ENCODE measurements around the gene PLXNB2. TPM values are rescaled to one million over a fixed set of nuclear protein-coding genes. Genes with fewer than 3 reads are reported as not detected.
"Not testable (repeated sequence)": the region's sequence is repeated elsewhere in the genome, so short reads cannot be mapped to it uniquely, and the experiment has no call there.

Gene PLXNB2
- total RNA-seq, 2 experiments from 2014 or later, result 5.5 to 6.3 TPM

GRCh38 chr22:50339945-50340879 lies 32.8 kb upstream of the PLXNB2 start:
- H3K4me3 Mint-ChIP-seq, result no peak overlapping the region
- ATAC-seq, result no peak

GRCh38 chr22:50338860-50339462 lies 31.5 kb upstream of the PLXNB2 start:
- no peaks in the 10 kb centered on the region for H3K36me3 Mint-ChIP-seq (ENCODE audit: low read depth)
- no peaks in the 10 kb centered on the region for H3K27me3 Mint-ChIP-seq
- CTCF ChIA-PET, result no interaction called here

More at GRCh38 chr22:50339945-50340879, 32.8 kb upstream of the PLXNB2 start:
- ChIA-PET POLR2A (no interaction called here), CTCF (interaction anchor here (1.1 to 2.7 kb wide), 5 partner anchors 13 to 97 kb away, joined by 3 to 31 read pairs (median 11); partner anchors contain the start of genes DENND6B and HDAC10)
- Mint-ChIP-seq H3K9me3 (ENCODE audit: low read depth) (no peaks in the 10 kb centered on the region), H3K4me1 (peaks cover 7% of the 10 kb centered on the region), H3K36me3 (ENCODE audit: low read depth) (no peaks in the 10 kb centered on the region), H3K27me3 (no peaks in the 10 kb centered on the region), H3K27ac (no peak overlapping the region)
- intact Hi-C loops (cut with DNase I, micrococcal nuclease), result loop anchor here (5.0 kb wide), 4 partner anchors 187 to 378 kb away; partner anchors contain the start of genes PIM3 (in 1 of the 2) and SCO2 (in 1 of the 2)
- DNase-seq, result peak; percentile 36

GRCh38 chr22:50338042-50338573 lies 30.7 kb upstream of the PLXNB2 start:
- intact Hi-C loops (cut with DNase I, micrococcal nuclease), result no loop called here
- H3K9me3 Mint-ChIP-seq (ENCODE audit: low read depth), result no peaks in the 10 kb centered on the region
- no peaks in the 10 kb centered on the region for H3K36me3 Mint-ChIP-seq (ENCODE audit: low read depth)
- peaks cover 7% of the 10 kb centered on the region for H3K4me1 Mint-ChIP-seq
- CTCF ChIA-PET, result no interaction called here
- POLR2A ChIA-PET, result no interaction called here
- H3K27me3 Mint-ChIP-seq, result no peaks in the 10 kb centered on the region
- no peak for ATAC-seq
- H3K27ac Mint-ChIP-seq, result no peak overlapping the region
- no peak for DNase-seq
- no peak overlapping the region for H3K4me3 Mint-ChIP-seq

More at GRCh38 chr22:50338860-50339462, 31.5 kb upstream of the PLXNB2 start:
- Mint-ChIP-seq H3K27ac (no peak overlapping the region), H3K4me3 (no peak overlapping the region), H3K9me3 (ENCODE audit: low read depth) (no peaks in the 10 kb centered on the region), H3K4me1 (peaks cover 7% of the 10 kb centered on the region)
- DNase-seq, result no peak
- intact Hi-C loops (cut with DNase I, micrococcal nuclease), result no loop called here
- POLR2A ChIA-PET, result no interaction called here
- ATAC-seq, result no peak

GRCh38 chr22:50337262-50338041 lies 30.0 kb upstream of the PLXNB2 start:
- H3K4me3 Mint-ChIP-seq, result no peak overlapping the region
- H3K4me1 Mint-ChIP-seq, result peaks cover 6% of the 10 kb centered on the region
- intact Hi-C loops (cut with DNase I, micrococcal nuclease), result no loop called here
- H3K27me3 Mint-ChIP-seq, result no peaks in the 10 kb centered on the region
- ATAC-seq, result no peak
- ChIA-PET POLR2A (no interaction called here), CTCF (no interaction called here)
- H3K9me3 Mint-ChIP-seq (ENCODE audit: low read depth), result no peaks in the 10 kb centered on the region
- H3K36me3 Mint-ChIP-seq (ENCODE audit: low read depth), result no peaks in the 10 kb centered on the region
- DNase-seq, result no peak
- no peak overlapping the region for H3K27ac Mint-ChIP-seq

- ChIA-PET POLR2A (interaction anchor here (0.7 kb wide), 1 partner anchor 8 kb away, joined by 3 read pairs; no protein-coding TSS in a partner anchor), CTCF (interaction anchor here (0.6 to 1.4 kb wide), 4 partner anchors 9 to 229 kb away, joined by 3 to 5 read pairs (median 3); no protein-coding TSS in a partner anchor)
- H3K27me3 Mint-ChIP-seq; H3K4me3 Mint-ChIP-seq; ATAC-seq; H3K9me3 Mint-ChIP-seq (ENCODE audit: low read depth); H3K36me3 Mint-ChIP-seq (ENCODE audit: low read depth); H3K27ac Mint-ChIP-seq; DNase-seq; intact Hi-C loops (cut with DNase I, micrococcal nuclease); H3K4me1 Mint-ChIP-seq: not testable (repeated sequence)
These were observed 27.0 kb upstream of the PLXNB2 start for GRCh38 chr22:50334433-50334832.

- ATAC-seq (peak; percentile 4), DNase-seq (no peak)
- ChIA-PET POLR2A (interaction anchor here (0.6 kb wide), 1 partner anchor 27 kb away, joined by 6 read pairs; no protein-coding TSS in a partner anchor), CTCF (interaction anchor here (0.8 to 5.6 kb wide), 3 partner anchors 12 to 87 kb away, joined by 3 to 31 read pairs (median 13); no protein-coding TSS in a partner anchor)
- H3K4me1 Mint-ChIP-seq, result peaks cover 14% of the 10 kb centered on the region
- no peaks in the 10 kb centered on the region for H3K36me3 Mint-ChIP-seq (ENCODE audit: low read depth)
- H3K27me3 Mint-ChIP-seq, result peaks cover 7% of the 10 kb centered on the region
- H3K4me3 Mint-ChIP-seq, result no peak overlapping the region
- intact Hi-C loops (cut with DNase I, micrococcal nuclease), result loop anchor here in 1 of 2 experiments (5.0 kb wide), 2 partner anchors 52 to 87 kb away; no protein-coding TSS in a partner anchor
- no peak overlapping the region for H3K27ac Mint-ChIP-seq
- no peaks in the 10 kb centered on the region for H3K9me3 Mint-ChIP-seq (ENCODE audit: low read depth)
These were observed 21.8 kb upstream of the PLXNB2 start for GRCh38 chr22:50329236-50329635.

GRCh38 chr22:50327711-50328019 lies 20.2 kb upstream of the PLXNB2 start:
- Mint-ChIP-seq H3K9me3 (ENCODE audit: low read depth) (no peaks in the 10 kb centered on the region), H3K4me1 (peaks cover 14% of the 10 kb centered on the region), H3K27ac (peak overlapping the region; percentile 63), H3K27me3 (peaks cover 7% of the 10 kb centered on the region), H3K4me3 (peak overlapping the region; percentile 74), H3K36me3 (ENCODE audit: low read depth) (no peaks in the 10 kb centered on the region)
- no peak for ATAC-seq
- no peak for DNase-seq
- CTCF ChIA-PET, result interaction anchor here (0.6 to 5.6 kb wide), 5 partner anchors 14 to 289 kb away, joined by 3 to 31 read pairs (median 4); no protein-coding TSS in a partner anchor
- intact Hi-C loops (cut with DNase I, micrococcal nuclease), result loop anchor here (1.0 to 5.0 kb wide), 7 partner anchors 15 to 86 kb away; partner anchors contain the start of genes HDAC10 (in 1 of the 2) and MAPK11 (in 1 of the 2)
- POLR2A ChIA-PET, result no interaction called here

GRCh38 chr22:50326956-50327710 lies 19.7 kb upstream of the PLXNB2 start, which contains the start of gene DENND6B:
TSS of gene DENND6B (minus strand) at chr22:50327012. CDS start at chr22:50326988, 24 bp downstream.
- Mint-ChIP-seq H3K4me3 (peak within 1 kb of the TSS; percentile 74), H3K27me3 (peaks cover 7% of the 10 kb centered on the region), H3K9me3 (ENCODE audit: low read depth) (no peaks in the 10 kb centered on the region), H3K36me3 (ENCODE audit: low read depth) (no peaks in the 10 kb centered on the region), H3K4me1 (peaks cover 14% of the 10 kb centered on the region), H3K27ac (peak within 1 kb of the TSS; percentile 63)
- intact Hi-C loops (cut with DNase I, micrococcal nuclease), result loop anchor here (1.0 to 5.0 kb wide), 7 partner anchors 15 to 86 kb away; partner anchors contain the start of genes HDAC10 (in 1 of the 2) and MAPK11 (in 1 of the 2)
- DNase-seq (peak; percentile 88), ATAC-seq (peak; percentile 95)
- CTCF ChIA-PET, result interaction anchor here (0.6 to 5.6 kb wide), 8 partner anchors 10 to 289 kb away, joined by 3 to 31 read pairs (median 4); no protein-coding TSS in a partner anchor
- POLR2A ChIA-PET, result no interaction called here

GRCh38 chr22:50326225-50326955 lies 18.9 kb upstream of the PLXNB2 start:
- Mint-ChIP-seq H3K9me3 (ENCODE audit: low read depth) (no peaks in the 10 kb centered on the region), H3K27me3 (peaks cover 7% of the 10 kb centered on the region), H3K27ac (no peak overlapping the region), H3K4me1 (peaks cover 14% of the 10 kb centered on the region), H3K36me3 (ENCODE audit: low read depth) (no peaks in the 10 kb centered on the region), H3K4me3 (peak overlapping the region; percentile 72)
- ChIA-PET POLR2A (interaction anchor here (0.6 kb wide), 1 partner anchor 8 kb away, joined by 3 read pairs; no protein-coding TSS in a partner anchor), CTCF (interaction anchor here (0.7 to 5.6 kb wide), 5 partner anchors 9 to 74 kb away, joined by 3 to 31 read pairs (median 3); no protein-coding TSS in a partner anchor)
- DNase-seq, result no peak
- intact Hi-C loops (cut with DNase I, micrococcal nuclease), result loop anchor here in 1 of 2 experiments (5.0 kb wide), 2 partner anchors 49 to 84 kb away; no protein-coding TSS in a partner anchor
- ATAC-seq, result no peak

All from activated CD4-positive, alpha-beta T cell treated with anti-CD3 and anti-CD28 coated beads for 36 hours (primary cell).